Ascending aorta (tissue), 2 donors: Measurements from ENCODE around the gene ADD1. TPM values are rescaled to one million over a fixed set of nuclear protein-coding genes. Genes with fewer than 3 reads are reported as not detected.

ENCODE experiments used
- DNase-seq, 2 donors: peaks; one replicate each; pipeline ENCODE4 v3.0.0-alpha.2; 2019; ENCODE audit warnings: low spot score in 2 of 2
- H3K27ac ChIP-seq, 2 donors: fragments of 200-600 bp; sonication (generic); one replicate each; pipeline ENCODE4 v1.5.1; 2016 to 2017; ENCODE audit warnings: mild to moderate bottlenecking in 1 of 2
- H3K27me3 ChIP-seq: fragments of 200-600 bp; sonication (generic); one replicate; pipeline ENCODE4 v1.5.1; 2017
- H3K36me3 ChIP-seq, 2 donors: fragments of 200-600 bp; sonication (generic); one replicate each; pipeline ENCODE4 v1.5.1; 2016
- H3K4me1 ChIP-seq, 2 donors: fragments of 200-600 bp; sonication (generic); one replicate each; pipeline ENCODE4 v1.5.1; 2016 to 2017; ENCODE audit warnings: mild to moderate bottlenecking in 1 of 2
- H3K4me3 ChIP-seq, 2 donors: fragments of 200-600 bp; sonication (generic); one replicate each; pipeline ENCODE4 v1.5.1; 2016 to 2017; ENCODE audit warnings: mild to moderate bottlenecking in 1 of 2
- H3K9me3 ChIP-seq, 2 donors: fragments of 200-600 bp; sonication (generic); one replicate each; pipeline ENCODE4 v1.5.1; 2016
- intact Hi-C: fragments of 100-400 bp; cut with DNase I; formaldehyde crosslinking; loops from one replicate; pipeline ENCODE4 v1.15.1; 2023
- total RNA-seq: library from RNA; depleted of rRNA; stranded (reverse); fragments of >200 nt; gene quantifications from one replicate; pipeline ENCODE4 v1.1.0, GENCODE V29; 2016
- TF ChIP-seq, protein P1 (sequence below), 3 experiments: fragments of 200-600 bp in 2 of 3; fragments of 450-650 bp in 1 of 3; sonication (generic) in 2 of 3; IDR thresholded peaks; one replicate each; pipeline ENCODE4 v1.5.1; 2016 to 2019; ENCODE audit warnings: antibody characterized with exemption in 3 of 3, mild to moderate bottlenecking in 1 of 3, moderate library complexity in 1 of 3

The ADD1 gene
- total RNA-seq, 1 donor from 2014 or later, result 261 TPM

- intact Hi-C loops, result no loop called here
- H3K4me1 ChIP-seq, result peaks cover 22 to 79% of the 10 kb centered on the region in 2 donors
- H3K27ac ChIP-seq, result peak overlapping the region in 1 of 2 donors; percentile 53
- no peaks in the 10 kb centered on the region for H3K9me3 ChIP-seq
- no peaks in the 10 kb centered on the region for H3K36me3 ChIP-seq
- H3K27me3 ChIP-seq, result no peaks in the 10 kb centered on the region
- TF ChIP-seq, protein P1, sequence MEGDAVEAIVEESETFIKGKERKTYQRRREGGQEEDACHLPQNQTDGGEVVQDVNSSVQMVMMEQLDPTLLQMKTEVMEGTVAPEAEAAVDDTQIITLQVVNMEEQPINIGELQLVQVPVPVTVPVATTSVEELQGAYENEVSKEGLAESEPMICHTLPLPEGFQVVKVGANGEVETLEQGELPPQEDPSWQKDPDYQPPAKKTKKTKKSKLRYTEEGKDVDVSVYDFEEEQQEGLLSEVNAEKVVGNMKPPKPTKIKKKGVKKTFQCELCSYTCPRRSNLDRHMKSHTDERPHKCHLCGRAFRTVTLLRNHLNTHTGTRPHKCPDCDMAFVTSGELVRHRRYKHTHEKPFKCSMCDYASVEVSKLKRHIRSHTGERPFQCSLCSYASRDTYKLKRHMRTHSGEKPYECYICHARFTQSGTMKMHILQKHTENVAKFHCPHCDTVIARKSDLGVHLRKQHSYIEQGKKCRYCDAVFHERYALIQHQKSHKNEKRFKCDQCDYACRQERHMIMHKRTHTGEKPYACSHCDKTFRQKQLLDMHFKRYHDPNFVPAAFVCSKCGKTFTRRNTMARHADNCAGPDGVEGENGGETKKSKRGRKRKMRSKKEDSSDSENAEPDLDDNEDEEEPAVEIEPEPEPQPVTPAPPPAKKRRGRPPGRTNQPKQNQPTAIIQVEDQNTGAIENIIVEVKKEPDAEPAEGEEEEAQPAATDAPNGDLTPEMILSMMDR (IDR thresholded peaks at IDR 0.05), result no peak
- no peak for DNase-seq
- no peak overlapping the region for H3K4me3 ChIP-seq
Measured at GRCh38 chr4:2862528-2862927, 18.9 kb downstream of the ADD1 start.

GRCh38 chr4:2863649-2864048 lies 20.0 kb downstream of the ADD1 start:
- intact Hi-C loops, result no loop called here
- H3K27ac ChIP-seq, result no peak overlapping the region

GRCh38 chr4:2865196-2865780 lies 21.6 kb downstream of the ADD1 start:
- H3K36me3 ChIP-seq, result no peaks in the 10 kb centered on the region
- TF ChIP-seq, protein P1 (IDR thresholded peaks at IDR 0.05), result no peak
- intact Hi-C loops, result no loop called here
- no peak for DNase-seq
- no peak overlapping the region for H3K4me3 ChIP-seq
- no peaks in the 10 kb centered on the region for H3K9me3 ChIP-seq
- peaks cover 33 to 84% of the 10 kb centered on the region in 2 donors for H3K4me1 ChIP-seq
- no peaks in the 10 kb centered on the region for H3K27me3 ChIP-seq
- H3K27ac ChIP-seq, result no peak overlapping the region

More at GRCh38 chr4:2863649-2864048, 20.0 kb downstream of the ADD1 start:
- no peaks in the 10 kb centered on the region for H3K27me3 ChIP-seq
- H3K36me3 ChIP-seq, result no peaks in the 10 kb centered on the region
- H3K4me3 ChIP-seq, result no peak overlapping the region
- TF ChIP-seq, protein P1 (IDR thresholded peaks at IDR 0.05), result no peak
- peaks cover 30 to 84% of the 10 kb centered on the region in 2 donors for H3K4me1 ChIP-seq
- DNase-seq, result no peak
- H3K9me3 ChIP-seq, result no peaks in the 10 kb centered on the region

DNA sequence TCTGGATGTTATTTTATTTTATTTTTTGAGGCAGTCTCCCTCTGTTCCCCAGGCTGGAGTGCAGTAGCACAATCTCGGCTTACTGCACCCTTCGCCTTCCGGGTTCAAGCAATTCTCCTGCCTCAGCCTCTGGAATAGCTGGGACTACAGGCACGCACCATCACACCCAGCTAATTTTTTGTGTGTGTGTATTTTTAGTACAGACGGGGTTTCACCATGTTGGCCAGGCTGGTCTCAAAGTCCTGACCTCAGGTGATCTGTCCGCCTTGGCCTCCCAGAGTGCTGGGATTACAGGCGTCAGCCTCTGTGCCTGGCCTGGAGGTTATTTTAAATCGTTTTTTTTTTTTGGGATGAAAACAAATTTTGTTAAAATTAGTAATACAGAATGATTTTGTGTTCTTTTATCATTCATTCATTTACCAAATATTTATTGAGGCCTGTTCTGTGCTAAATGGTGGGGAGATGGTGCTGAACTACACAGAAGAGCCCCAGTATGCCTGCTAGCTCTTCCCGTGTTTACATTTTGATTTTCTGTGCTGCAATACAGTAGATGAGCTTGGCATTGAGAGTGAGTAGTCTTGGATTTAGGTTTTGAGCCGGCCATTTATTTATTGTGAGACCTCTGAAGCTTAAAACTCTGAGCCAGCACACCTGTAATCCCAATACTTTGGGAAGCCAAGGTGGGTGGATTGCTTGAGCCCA lies 22.7 kb downstream of the ADD1 start:
- intact Hi-C loops, result no loop called here
- Histone ChIP-seq H3K4me1 (peaks cover 26 to 76% of the 10 kb centered on the region in 2 donors), H3K27me3 (no peaks in the 10 kb centered on the region), H3K36me3 (no peaks in the 10 kb centered on the region), H3K27ac (no peak overlapping the region), H3K9me3 (no peaks in the 10 kb centered on the region), H3K4me3 (no peak overlapping the region)
- TF ChIP-seq, protein P1 (IDR thresholded peaks at IDR 0.05), result no peak
- no peak for DNase-seq

DNA sequence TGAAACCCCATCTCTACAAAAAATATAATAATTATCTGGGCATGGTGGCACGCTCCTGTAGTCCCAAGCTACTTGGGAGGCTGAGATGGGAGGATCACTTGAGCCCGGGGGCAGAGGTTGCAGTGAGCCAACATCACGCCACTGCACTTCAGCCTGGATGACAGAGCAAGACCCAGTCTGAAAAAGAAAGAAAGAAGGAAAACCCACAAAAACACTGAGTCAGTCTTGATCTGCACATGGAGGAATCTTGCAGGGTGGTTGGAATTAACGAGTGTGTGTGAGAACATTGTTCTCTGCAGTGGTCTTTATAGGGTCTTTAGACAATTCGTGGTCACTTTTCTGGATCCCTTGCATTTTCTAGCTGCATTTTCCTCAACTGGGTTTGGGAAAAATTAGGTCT lies 23.2 kb downstream of the ADD1 start:
- H3K4me1 ChIP-seq, result peaks cover 23 to 70% of the 10 kb centered on the region in 2 donors
- DNase-seq, result no peak
- H3K27ac ChIP-seq, result peak overlapping the region in 1 of 2 donors; percentile 27

More for the DNA sequence above, 23.2 kb downstream of the ADD1 start:
- no peak overlapping the region for H3K4me3 ChIP-seq
- intact Hi-C loops, result no loop called here
- H3K36me3 ChIP-seq, result no peaks in the 10 kb centered on the region
- H3K9me3 ChIP-seq, result no peaks in the 10 kb centered on the region
- H3K27me3 ChIP-seq, result no peaks in the 10 kb centered on the region
- TF ChIP-seq, protein P1 (IDR thresholded peaks at IDR 0.05), result no peak
